Fibroblast of lung (primary cell): ENCODE results near the gene CCNT2. TPM values are rescaled to one million over a fixed set of nuclear protein-coding genes. Genes with fewer than 3 reads are reported as not detected.
"Not testable (repeated sequence)": the region's sequence is repeated elsewhere in the genome, so short reads cannot be mapped to it uniquely, and the experiment has no call there.

Experiments
- DNase-seq, 2 donors: peaks; one replicate each; pipeline versions ENCODE4 v3.0.0 to v3.0.0-alpha.2; 2010; ENCODE audit warnings: low read depth in 2 of 2
- H2AFZ ChIP-seq: 2 replicates; pipeline ENCODE4 v1.5.1; 2012; ENCODE audit warnings: low read length, control low read depth, inconsistent platforms
- H3K27ac ChIP-seq: 2 replicates; pipeline ENCODE4 v1.5.1; 2011; ENCODE audit warnings: low read length, control low read depth; ENCODE audit not compliant: insufficient read depth
- H3K27me3 ChIP-seq: 2 replicates; pipeline ENCODE4 v1.5.1; 2011; ENCODE audit warnings: mild to moderate bottlenecking, low read length; ENCODE audit not compliant: control insufficient read depth, insufficient read depth
- H3K36me3 ChIP-seq: 2 replicates; pipeline ENCODE4 v1.5.1; 2011; ENCODE audit warnings: low read length; ENCODE audit not compliant: control insufficient read depth, insufficient read depth
- H3K4me1 ChIP-seq: 2 replicates; pipeline ENCODE4 v1.5.1; 2011; ENCODE audit warnings: low read length; ENCODE audit not compliant: control insufficient read depth, insufficient read depth; ENCODE audit errors: extremely low read depth
- H3K4me2 ChIP-seq: 2 replicates; pipeline ENCODE4 v1.5.1; 2011; ENCODE audit warnings: low read length, control low read depth; ENCODE audit not compliant: insufficient read depth; ENCODE audit errors: extremely low read depth
- H3K4me3 ChIP-seq, 4 experiments: fragments of 200-600 bp in 1 of 4; sonication (generic) in 1 of 4; replicated peaks in 1 of 4; 2 replicates each; pipeline ENCODE4 v1.5.1; 2011 to 2016; ENCODE audit warnings: low read length in 4 of 4, low read depth in 3 of 4, mild to moderate bottlenecking in 3 of 4, control low read depth in 2 of 4, inconsistent platforms in 1 of 4, mixed read lengths in 1 of 4; ENCODE audit not compliant: insufficient read depth in 1 of 4; ENCODE audit errors: control extremely low read depth in 1 of 4
- H3K79me2 ChIP-seq: 2 replicates; pipeline ENCODE4 v1.5.1; 2012; ENCODE audit warnings: mild to moderate bottlenecking, low read length, inconsistent platforms; ENCODE audit not compliant: control insufficient read depth, insufficient read depth
- H3K9ac ChIP-seq: 2 replicates; pipeline ENCODE4 v1.5.1; 2011; ENCODE audit warnings: mild to moderate bottlenecking, low read length, control low read depth; ENCODE audit not compliant: insufficient read depth
- H3K9me3 ChIP-seq: 2 replicates; pipeline ENCODE4 v1.5.1; 2012; ENCODE audit warnings: low read depth, low read length; ENCODE audit not compliant: control insufficient read depth, insufficient read depth
- H4K20me1 ChIP-seq: 2 replicates; pipeline ENCODE4 v1.5.1; 2011; ENCODE audit warnings: low read length; ENCODE audit not compliant: control insufficient read depth, insufficient read depth; ENCODE audit errors: extremely low read depth
- EZH2 ChIP-seq: IDR thresholded peaks from 2 replicates; pipeline ENCODE4 v1.5.1; 2012; ENCODE audit warnings: low read length, control low read depth, mild to moderate bottlenecking; ENCODE audit errors: missing control alignments
- polyA plus RNA-seq, 2 donors: library from polyadenylated mRNA; depleted of rRNA in 1 of 2; stranded (reverse) in 1 of 2; unstranded in 1 of 2; fragments of >200 nt; gene quantifications; 2 replicates each; pipeline ENCODE4 v1.2.1, GENCODE V29; 2011 to 2012; ENCODE audit warnings: missing spikeins in 1 of 2
- total RNA-seq: library from RNA; depleted of rRNA; stranded (reverse); fragments of >200 nt; gene quantifications from 2 replicates; pipeline ENCODE4 v1.2.1, GENCODE V29; 2014
- TF ChIP-seq, protein P1 (sequence below), 2 donors: IDR thresholded peaks in 1 of 2; conservative IDR thresholded peaks in 1 of 2; 1 replicate in 1 of 2; 2 replicates in 1 of 2; pipeline ENCODE4 v1.5.1; 2011 to 2012; ENCODE audit warnings: low read length in 2 of 2, control low read depth in 1 of 2, inconsistent platforms in 1 of 2, low read depth in 1 of 2, mild to moderate bottlenecking in 1 of 2

CCNT2 gene
- total and polyA plus RNA-seq, 2 donors (not counting 1 experiment from before 2014, with no cell fraction given) = 10.5 to 30.1 TPM

DNA sequence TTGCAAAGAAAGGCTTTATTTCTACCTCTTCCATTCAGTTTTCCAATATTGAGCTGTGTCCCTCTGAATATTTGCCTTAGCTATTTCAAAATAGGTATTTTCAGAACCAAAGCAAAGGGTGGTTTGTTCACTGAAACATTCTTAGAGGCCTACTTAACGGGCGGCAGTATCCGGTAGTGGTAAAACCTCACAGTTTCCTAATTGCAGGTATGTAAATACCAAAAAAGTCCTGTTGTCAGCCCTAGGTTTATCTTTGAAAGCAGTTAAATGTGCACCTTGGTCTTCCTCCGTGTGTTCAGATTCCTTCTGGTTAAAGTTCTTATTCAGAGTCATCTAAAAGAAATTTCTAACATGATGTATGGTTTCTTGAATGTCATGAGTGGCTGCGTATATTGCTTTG is 38.9 kb downstream of the CCNT2 start:
- Histone ChIP-seq H3K4me2 (no peak overlapping the region), H3K9ac (no peak overlapping the region), H3K27ac (no peak overlapping the region), H4K20me1 (no peaks in the 10 kb centered on the region), H3K36me3 (peaks cover 9% of the 10 kb centered on the region), H3K27me3 (no peaks in the 10 kb centered on the region), H2AFZ (no peak overlapping the region), H3K79me2 (no peaks in the 10 kb centered on the region), H3K9me3 (no peaks in the 10 kb centered on the region), H3K4me1 (no peaks in the 10 kb centered on the region), H3K4me3 (no peak overlapping the region)
- TF ChIP-seq EZH2 = no peak
- TF ChIP-seq, protein P1, sequence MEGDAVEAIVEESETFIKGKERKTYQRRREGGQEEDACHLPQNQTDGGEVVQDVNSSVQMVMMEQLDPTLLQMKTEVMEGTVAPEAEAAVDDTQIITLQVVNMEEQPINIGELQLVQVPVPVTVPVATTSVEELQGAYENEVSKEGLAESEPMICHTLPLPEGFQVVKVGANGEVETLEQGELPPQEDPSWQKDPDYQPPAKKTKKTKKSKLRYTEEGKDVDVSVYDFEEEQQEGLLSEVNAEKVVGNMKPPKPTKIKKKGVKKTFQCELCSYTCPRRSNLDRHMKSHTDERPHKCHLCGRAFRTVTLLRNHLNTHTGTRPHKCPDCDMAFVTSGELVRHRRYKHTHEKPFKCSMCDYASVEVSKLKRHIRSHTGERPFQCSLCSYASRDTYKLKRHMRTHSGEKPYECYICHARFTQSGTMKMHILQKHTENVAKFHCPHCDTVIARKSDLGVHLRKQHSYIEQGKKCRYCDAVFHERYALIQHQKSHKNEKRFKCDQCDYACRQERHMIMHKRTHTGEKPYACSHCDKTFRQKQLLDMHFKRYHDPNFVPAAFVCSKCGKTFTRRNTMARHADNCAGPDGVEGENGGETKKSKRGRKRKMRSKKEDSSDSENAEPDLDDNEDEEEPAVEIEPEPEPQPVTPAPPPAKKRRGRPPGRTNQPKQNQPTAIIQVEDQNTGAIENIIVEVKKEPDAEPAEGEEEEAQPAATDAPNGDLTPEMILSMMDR (conservative IDR thresholded peaks at IDR 0.05 in 1 of 2, IDR thresholded peaks at IDR 0.05 in 1 of 2; ENCODE audit: low read depth in 1 of 2, low read length in 2 of 2) = no peak
- DNase-seq = no peak

DNA sequence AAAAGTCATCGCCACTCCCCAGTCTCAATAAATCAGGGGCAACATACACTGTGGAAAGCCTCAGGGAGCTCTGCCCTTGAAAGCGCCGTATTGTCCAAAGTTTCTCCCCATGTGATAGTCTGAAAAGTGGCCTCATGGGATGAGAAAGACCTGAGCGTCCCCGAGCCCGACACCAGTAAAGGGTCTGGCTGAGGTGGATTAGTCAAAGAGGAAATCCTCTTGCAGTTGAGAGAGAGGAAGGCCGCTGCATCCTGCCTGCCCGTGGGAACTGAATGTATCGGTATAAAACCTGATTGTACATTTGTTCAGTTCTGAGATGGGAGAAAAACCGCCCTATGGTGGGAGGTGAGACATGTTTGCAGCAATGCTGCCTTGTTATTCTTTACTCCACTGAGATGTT is 48.5 kb downstream of the CCNT2 start:
- DNase-seq, H2AFZ ChIP-seq, H3K4me1 ChIP-seq: not testable (repeated sequence)

DNA sequence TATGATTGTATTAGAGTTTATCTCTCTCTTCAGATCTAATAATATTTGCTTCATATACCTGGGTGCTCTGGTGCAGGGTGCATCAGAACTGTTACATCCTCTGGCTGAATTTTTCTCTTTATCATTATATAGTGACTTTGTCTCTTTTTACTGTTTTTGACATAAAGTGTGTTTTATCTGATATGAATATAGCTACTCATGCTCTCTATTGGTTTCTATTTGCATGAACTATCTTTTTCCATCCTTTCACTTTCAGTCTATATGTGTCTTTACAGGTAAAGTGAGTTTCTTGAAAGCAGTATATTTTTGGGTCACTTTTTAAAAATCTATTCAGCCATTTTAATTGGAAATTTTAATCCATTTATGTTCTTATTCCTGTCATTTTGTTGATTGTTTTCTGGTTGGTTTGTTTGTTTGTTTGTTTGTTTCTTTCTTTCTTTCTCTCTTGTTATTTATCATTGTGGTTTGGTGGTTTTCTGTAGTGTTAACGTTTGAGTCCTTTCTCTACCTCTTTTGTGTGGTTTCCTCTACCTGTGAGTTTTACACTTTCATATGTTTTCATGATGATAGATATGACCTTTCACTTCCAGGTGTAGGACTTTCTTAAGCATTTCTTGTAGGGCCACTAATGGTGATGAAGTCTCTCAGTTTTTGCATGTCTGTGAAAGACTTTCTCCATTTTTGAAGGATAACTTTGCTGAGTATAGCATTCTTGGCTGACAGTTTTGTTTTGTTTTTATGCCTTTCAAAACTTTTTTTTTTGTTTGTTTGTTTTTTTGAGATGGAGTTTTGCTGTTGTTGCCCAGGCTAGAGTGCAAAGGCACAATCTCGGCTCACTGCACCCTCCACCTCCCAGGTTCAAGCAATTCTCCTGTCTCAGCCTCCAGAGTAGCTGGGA is 54.9 kb downstream of the CCNT2 start:
- Histone ChIP-seq H3K79me2 (no peaks in the 10 kb centered on the region), H3K36me3 (no peaks in the 10 kb centered on the region), H2AFZ (no peak overlapping the region), H3K27ac (no peak overlapping the region), H3K9ac (no peak overlapping the region), H3K4me2 (no peak overlapping the region), H3K4me1 (no peaks in the 10 kb centered on the region), H4K20me1 (no peaks in the 10 kb centered on the region), H3K4me3 (no peak overlapping the region), H3K27me3 (no peaks in the 10 kb centered on the region), H3K9me3 (no peaks in the 10 kb centered on the region)
- no peak for TF ChIP-seq EZH2
- TF ChIP-seq, protein P1 (conservative IDR thresholded peaks at IDR 0.05 in 1 of 2, IDR thresholded peaks at IDR 0.05 in 1 of 2; ENCODE audit: low read depth in 1 of 2, low read length in 2 of 2) = no peak
- DNase-seq = no peak

More for the DNA sequence above, 48.5 kb downstream of the CCNT2 start:
- not testable (repeated sequence) for H3K27me3 ChIP-seq, H3K27ac ChIP-seq, H3K4me2 ChIP-seq, H3K79me2 ChIP-seq, H4K20me1 ChIP-seq, H3K9me3 ChIP-seq, H3K4me3 ChIP-seq, H3K36me3 ChIP-seq, H3K9ac ChIP-seq
